K562 treated with DMSO at 1 percent for 48 hours (cell line): Measurements from ENCODE around the gene OTOGL. TPM values are rescaled to one million over a fixed set of nuclear protein-coding genes. Genes with fewer than 3 reads are reported as not detected.

Experiments used
- total RNA-seq: library from RNA; unstranded; fragments of 300-600 nt; gene quantifications from 2 replicates; pipeline ENCODE4 v1.2.3, GENCODE V29; 2022; ENCODE audit warnings: low replicate concordance; ENCODE audit errors: extremely low read depth

Gene OTOGL, protein sequence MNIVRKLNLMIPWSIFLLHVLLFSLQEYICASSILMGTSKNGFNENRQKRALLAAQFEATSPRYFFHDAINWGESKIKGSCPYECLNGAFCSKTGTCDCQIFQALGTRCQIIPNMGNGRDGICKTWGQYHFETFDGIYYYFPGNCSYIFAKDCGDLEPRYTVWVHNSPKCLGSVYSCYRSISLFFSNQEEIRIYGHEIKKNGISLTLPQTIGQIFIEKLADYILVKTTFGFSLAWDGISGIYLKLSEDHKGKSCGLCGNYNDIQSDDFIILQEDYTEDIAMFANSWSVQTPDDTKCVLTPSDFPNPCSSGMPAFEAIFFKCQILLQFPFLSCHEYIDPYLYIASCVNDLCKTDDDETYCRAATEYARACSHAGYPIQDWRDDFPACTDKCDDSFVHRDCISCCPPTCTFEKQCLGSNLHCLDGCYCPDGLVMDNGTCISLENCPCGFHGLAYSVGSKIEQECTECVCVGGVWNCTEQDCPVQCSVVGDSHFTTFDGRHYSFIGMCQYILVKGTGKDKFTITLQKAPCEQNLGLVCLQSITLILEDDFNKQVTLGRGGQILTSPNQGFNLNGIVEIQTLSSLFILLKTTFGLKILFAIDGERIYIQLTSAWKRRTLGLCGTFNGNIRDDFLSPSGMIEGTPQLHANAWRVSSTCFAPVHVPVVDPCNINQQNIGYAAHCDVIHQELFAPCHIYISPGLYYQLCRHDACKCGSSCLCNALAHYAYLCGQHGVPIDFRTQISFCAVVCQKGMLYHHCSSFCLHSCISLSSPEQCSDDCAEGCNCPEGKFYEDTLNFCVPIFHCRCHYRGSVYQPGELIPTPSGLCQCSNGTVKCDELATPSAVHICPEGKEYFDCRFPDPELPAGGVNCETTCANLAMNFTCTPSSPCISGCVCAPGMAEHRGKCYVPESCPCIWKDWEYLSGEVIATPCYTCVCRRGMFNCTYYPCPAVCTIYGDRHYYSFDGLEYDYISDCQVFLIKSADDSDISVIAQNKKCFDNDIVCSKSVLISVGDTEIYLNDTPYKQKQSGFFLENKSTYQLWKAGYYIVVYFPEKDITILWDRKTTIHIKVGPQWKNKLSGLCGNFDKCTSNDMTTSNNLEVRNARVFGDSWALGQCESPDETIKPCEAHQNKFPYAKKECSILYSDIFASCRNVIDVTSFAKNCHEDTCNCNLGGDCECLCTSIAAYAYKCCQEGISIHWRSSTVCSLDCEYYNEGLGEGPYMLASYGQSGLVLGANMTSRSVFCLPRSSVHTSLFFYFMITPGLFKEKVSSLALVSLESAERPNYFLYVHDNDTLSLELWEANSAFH (N-terminal part only)
- total RNA-seq: not detected in 2 replicates

DNA sequence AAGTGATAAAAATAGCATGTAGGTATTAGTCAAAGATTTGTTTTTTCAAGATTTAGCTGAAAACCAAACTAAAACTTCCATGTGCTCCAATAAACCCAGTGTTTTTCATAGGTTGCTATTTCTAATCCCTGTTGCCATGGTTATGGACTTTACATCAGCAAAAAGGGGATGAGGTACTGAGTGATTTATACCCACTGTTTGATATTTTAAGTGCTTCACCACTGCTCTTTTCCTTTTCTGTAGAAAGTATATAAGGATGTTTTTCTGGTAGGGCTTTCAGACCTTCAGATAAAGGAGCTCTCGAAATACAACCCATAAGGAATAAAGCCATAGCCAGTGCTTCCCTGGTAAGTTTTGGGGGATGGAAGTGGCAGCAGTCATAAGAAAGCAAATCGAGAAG is at the start of gene OTOGL:
TSS of gene OTOGL (plus strand) at position 279 of the 400 bp plus-strand sequence. CDS start 109,895 bp downstream, outside the sequence.

Other genes starting within 250 kb of the OTOGL start
- not detected in 2 replicates for gene PPP1R12A, start 164.4 kb upstream of the OTOGL start, total RNA-seq